Stimulated activated naive B cell treated with anti-CD40 and anti-IgM and Interleukin-4, amounts not matched to agents 10 μg/mL and 1 μg/mL and 100 μg/mL, for 72 hours (primary cell): ENCODE data around the gene MPPED2.
A peak's percentile ranks its signal among the peaks of the same experiment; 100 is the strongest.
"Not testable (repeated sequence)": the region's sequence is repeated elsewhere in the genome, so short reads cannot be mapped to it uniquely, and the experiment has no call there.

Source experiments
- ATAC-seq, 2 donors: fragments of 150-1000 bp; cut with Tn5 transposase; replicated peaks; 2 replicates each; pipeline ENCODE4 v1.10.0; 2021; ENCODE audit warnings: moderate library complexity in 1 of 2
- DNase-seq: peaks from one replicate; pipeline ENCODE4 v3.0.0; 2021
- H3K27ac Mint-ChIP-seq: one replicate; pipeline ENCODE4 v1.8.0; 2022; ENCODE audit warnings: mild to moderate bottlenecking, mixed read lengths
- H3K27me3 Mint-ChIP-seq, 2 donors: one replicate each; pipeline ENCODE4 v1.8.0; 2022; ENCODE audit warnings: mixed read lengths in 2 of 2
- H3K36me3 Mint-ChIP-seq, 2 donors: one replicate each; pipeline ENCODE4 v1.8.0; 2022; ENCODE audit warnings: mixed read lengths in 2 of 2, mild to moderate bottlenecking in 1 of 2
- H3K4me1 Mint-ChIP-seq, 2 donors: one replicate each; pipeline ENCODE4 v1.8.0; 2022; ENCODE audit warnings: mixed read lengths in 2 of 2, mild to moderate bottlenecking in 1 of 2
- H3K4me3 Mint-ChIP-seq, 2 donors: one replicate each; pipeline ENCODE4 v1.8.0; 2022; ENCODE audit warnings: mild to moderate bottlenecking in 2 of 2, mixed read lengths in 2 of 2, moderate library complexity in 1 of 2
- H3K9me3 Mint-ChIP-seq, 2 donors: one replicate each; pipeline ENCODE4 v1.8.0; 2022; ENCODE audit warnings: mixed read lengths in 2 of 2, mild to moderate bottlenecking in 1 of 2

The MPPED2 gene

GRCh38 chr11:30561691-30562415 is 24.3 kb downstream of the MPPED2 start:
- H3K36me3 Mint-ChIP-seq: no peaks in the 10 kb centered on the region
- H3K27me3 Mint-ChIP-seq: no peaks in the 10 kb centered on the region
- H3K27ac Mint-ChIP-seq: no peak overlapping the region
- H3K9me3 Mint-ChIP-seq: no peaks in the 10 kb centered on the region
- peak; percentile 29 to 34 for ATAC-seq
- no peak overlapping the region for H3K4me3 Mint-ChIP-seq
- peaks cover 3 to 4% of the 10 kb centered on the region in 2 donors for H3K4me1 Mint-ChIP-seq
- DNase-seq: no peak

- H3K4me3 Mint-ChIP-seq: peak overlapping the region; percentile 34 to 67
- DNase-seq (no peak), ATAC-seq (no peak)
- peaks cover 3 to 4% of the 10 kb centered on the region in 2 donors for H3K4me1 Mint-ChIP-seq
- H3K27ac Mint-ChIP-seq: no peak overlapping the region
- H3K36me3 Mint-ChIP-seq: no peaks in the 10 kb centered on the region
- no peaks in the 10 kb centered on the region for H3K27me3 Mint-ChIP-seq
- peaks cover 0 to 1% of the 10 kb centered on the region in 2 donors for H3K9me3 Mint-ChIP-seq
These were observed 25.7 kb downstream of the MPPED2 start for GRCh38 chr11:30560206-30561106.

- no peak for ATAC-seq
- H3K27me3 Mint-ChIP-seq: no peaks in the 10 kb centered on the region
- H3K36me3 Mint-ChIP-seq: no peaks in the 10 kb centered on the region
- H3K27ac Mint-ChIP-seq: no peak overlapping the region
- no peak overlapping the region for H3K4me3 Mint-ChIP-seq
- peaks cover 0 to 2% of the 10 kb centered on the region in 2 donors for H3K9me3 Mint-ChIP-seq
- peaks cover 3 to 4% of the 10 kb centered on the region in 2 donors for H3K4me1 Mint-ChIP-seq
- DNase-seq: no peak
These were observed 27.1 kb downstream of the MPPED2 start for GRCh38 chr11:30559004-30559403.

GRCh38 chr11:30554587-30554986 is 31.6 kb downstream of the MPPED2 start:
- H3K4me3 Mint-ChIP-seq, H3K9me3 Mint-ChIP-seq, H3K27ac Mint-ChIP-seq, H3K4me1 Mint-ChIP-seq, H3K36me3 Mint-ChIP-seq, H3K27me3 Mint-ChIP-seq, DNase-seq, ATAC-seq: not testable (repeated sequence)

- Mint-ChIP-seq H3K27me3 (no peaks in the 10 kb centered on the region), H3K27ac (no peak overlapping the region), H3K4me3 (no peak overlapping the region), H3K4me1 (no peaks in the 10 kb centered on the region), H3K9me3 (peaks cover 0 to 2% of the 10 kb centered on the region in 2 donors), H3K36me3 (no peaks in the 10 kb centered on the region)
- no peak for DNase-seq
- no peak for ATAC-seq
These were observed 32.5 kb downstream of the MPPED2 start for GRCh38 chr11:30553521-30554110.

GRCh38 chr11:30552839-30553238 is 33.3 kb downstream of the MPPED2 start:
- H3K4me1 Mint-ChIP-seq: no peaks in the 10 kb centered on the region
- no peaks in the 10 kb centered on the region for H3K36me3 Mint-ChIP-seq
- no peak for ATAC-seq
- H3K27ac Mint-ChIP-seq: no peak overlapping the region
- no peak overlapping the region for H3K4me3 Mint-ChIP-seq
- H3K9me3 Mint-ChIP-seq: peaks cover 0 to 2% of the 10 kb centered on the region in 2 donors
- no peaks in the 10 kb centered on the region for H3K27me3 Mint-ChIP-seq
- no peak for DNase-seq

DNA sequence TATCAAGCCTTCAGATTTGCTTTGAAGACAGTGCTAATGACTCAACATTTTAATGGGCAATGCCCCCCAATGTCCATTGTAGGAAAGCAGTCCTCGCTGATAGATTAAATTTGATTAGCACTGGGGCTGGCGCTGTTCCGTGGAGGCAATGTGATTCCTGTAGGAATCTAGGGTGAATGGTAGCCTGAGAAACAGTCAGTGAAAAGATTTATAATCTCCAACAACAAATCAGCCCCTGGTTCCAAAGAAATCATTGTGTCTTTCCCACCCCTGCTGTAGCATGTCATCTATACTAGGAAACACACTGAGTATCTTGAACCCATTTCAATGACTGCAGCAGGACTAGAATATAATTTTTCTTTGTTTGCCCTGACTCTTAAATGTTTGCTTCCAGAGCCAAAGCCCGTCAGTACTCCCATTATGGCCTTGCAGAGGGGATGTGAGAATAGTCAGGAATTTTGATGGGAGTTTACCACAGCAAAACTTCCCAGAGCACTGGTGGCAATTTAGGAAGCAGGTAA is 36.1 kb downstream of the MPPED2 start:
- DNase-seq (no peak), ATAC-seq (no peak)
- no peaks in the 10 kb centered on the region for H3K27me3 Mint-ChIP-seq
- no peak overlapping the region for H3K27ac Mint-ChIP-seq
- H3K9me3 Mint-ChIP-seq: no peaks in the 10 kb centered on the region
- H3K4me1 Mint-ChIP-seq: no peaks in the 10 kb centered on the region
- H3K36me3 Mint-ChIP-seq: no peaks in the 10 kb centered on the region
- no peak overlapping the region for H3K4me3 Mint-ChIP-seq

- Mint-ChIP-seq H3K36me3 (no peaks in the 10 kb centered on the region), H3K9me3 (no peaks in the 10 kb centered on the region), H3K27ac (no peak overlapping the region), H3K27me3 (no peaks in the 10 kb centered on the region), H3K4me1 (no peaks in the 10 kb centered on the region), H3K4me3 (no peak overlapping the region)
- ATAC-seq: no peak
- DNase-seq: no peak
These were observed 36.6 kb downstream of the MPPED2 start for GRCh38 chr11:30549565-30549964.

DNA sequence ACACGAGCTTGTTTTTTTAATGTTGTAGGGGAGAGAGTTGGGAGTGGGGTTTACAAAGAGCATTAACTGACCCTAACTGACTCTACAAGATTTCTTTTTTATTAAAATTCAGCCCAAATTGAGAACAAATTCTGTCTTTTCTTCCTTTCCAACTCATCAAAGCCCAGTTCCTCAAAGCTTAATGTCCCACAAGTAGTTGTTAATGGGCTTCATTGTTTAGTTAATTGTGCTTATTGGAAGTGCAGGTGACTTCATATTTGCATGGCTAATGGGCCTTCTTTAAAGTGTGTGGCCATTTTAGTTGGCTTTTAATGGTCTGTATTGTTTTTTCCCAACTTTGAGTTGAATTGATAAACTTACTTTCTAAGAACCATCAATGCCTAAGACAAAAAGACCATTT is 39.8 kb downstream of the MPPED2 start:
- Mint-ChIP-seq H3K27ac (no peak overlapping the region), H3K4me3 (no peak overlapping the region), H3K4me1 (no peaks in the 10 kb centered on the region), H3K9me3 (no peaks in the 10 kb centered on the region), H3K36me3 (no peaks in the 10 kb centered on the region), H3K27me3 (no peaks in the 10 kb centered on the region)
- DNase-seq (no peak), ATAC-seq (no peak)

- Mint-ChIP-seq H3K27ac (no peak overlapping the region), H3K4me1 (no peaks in the 10 kb centered on the region), H3K36me3 (no peaks in the 10 kb centered on the region), H3K9me3 (no peaks in the 10 kb centered on the region), H3K27me3 (no peaks in the 10 kb centered on the region), H3K4me3 (no peak overlapping the region)
- ATAC-seq: no peak
- DNase-seq: no peak
These were observed 40.6 kb downstream of the MPPED2 start for GRCh38 chr11:30545507-30545906.

DNA sequence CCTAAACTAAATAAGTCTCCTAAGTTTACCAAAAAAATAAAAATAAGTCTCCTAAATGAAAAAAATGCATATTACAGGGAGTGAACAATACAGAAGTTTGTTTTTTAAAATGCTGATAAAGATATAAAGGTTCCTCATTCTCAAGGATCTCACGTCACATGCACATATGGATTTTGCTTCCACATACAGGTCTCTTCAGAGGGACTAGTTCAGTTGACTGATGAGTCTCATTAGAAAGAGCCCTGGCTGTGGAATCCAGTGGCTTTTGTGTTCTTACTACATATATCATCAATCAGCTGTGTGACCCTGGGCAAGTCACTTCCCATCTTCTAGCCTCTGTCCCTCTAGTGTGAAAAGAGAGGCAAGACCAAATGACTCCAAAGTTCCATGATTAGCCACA is 43.1 kb downstream of the MPPED2 start:
- Mint-ChIP-seq H3K4me3 (no peak overlapping the region), H3K27me3 (no peaks in the 10 kb centered on the region), H3K4me1 (peaks cover 0 to 5% of the 10 kb centered on the region in 2 donors), H3K9me3 (no peaks in the 10 kb centered on the region), H3K36me3 (no peaks in the 10 kb centered on the region), H3K27ac (no peak overlapping the region)
- ATAC-seq (no peak), DNase-seq (no peak)

- no peak overlapping the region for H3K27ac Mint-ChIP-seq
- H3K36me3 Mint-ChIP-seq: no peaks in the 10 kb centered on the region
- peaks cover 1 to 5% of the 10 kb centered on the region in 2 donors for H3K4me1 Mint-ChIP-seq
- H3K27me3 Mint-ChIP-seq: no peaks in the 10 kb centered on the region
- ATAC-seq (no peak), DNase-seq (no peak)
- no peak overlapping the region for H3K4me3 Mint-ChIP-seq
- no peaks in the 10 kb centered on the region for H3K9me3 Mint-ChIP-seq
These were observed 45.4 kb downstream of the MPPED2 start for GRCh38 chr11:30540781-30541180.

- H3K36me3 Mint-ChIP-seq: no peaks in the 10 kb centered on the region
- ATAC-seq (no peak), DNase-seq (no peak)
- no peaks in the 10 kb centered on the region for H3K9me3 Mint-ChIP-seq
- H3K4me1 Mint-ChIP-seq: peaks cover 1 to 5% of the 10 kb centered on the region in 2 donors
- no peak overlapping the region for H3K27ac Mint-ChIP-seq
- no peak overlapping the region for H3K4me3 Mint-ChIP-seq
- H3K27me3 Mint-ChIP-seq: no peaks in the 10 kb centered on the region
These were observed 47.9 kb downstream of the MPPED2 start for GRCh38 chr11:30538251-30538650.

GRCh38 chr11:30535818-30536217 is 50.3 kb downstream of the MPPED2 start:
- ATAC-seq (no peak), DNase-seq (no peak)
- Mint-ChIP-seq H3K27ac (no peak overlapping the region), H3K27me3 (no peaks in the 10 kb centered on the region), H3K36me3 (no peaks in the 10 kb centered on the region), H3K4me3 (no peak overlapping the region), H3K4me1 (peaks cover 1 to 5% of the 10 kb centered on the region in 2 donors), H3K9me3 (no peaks in the 10 kb centered on the region)
